CD14-positive monocyte (primary cell): Measurements from ENCODE around the gene MAD1L1. TPM values are rescaled to one million over a fixed set of nuclear protein-coding genes. Genes with fewer than 3 reads are reported as not detected.

Source experiments
- DNase-seq, 3 donors: peaks; one replicate each; pipeline ENCODE4 v3.0.0-alpha.2; 2011 to 2022
- H2AFZ ChIP-seq: 2 replicates; pipeline ENCODE4 v1.6.0; 2012; ENCODE audit warnings: mild to moderate bottlenecking, low read depth, low read length, inconsistent platforms; ENCODE audit not compliant: insufficient read depth, poor library complexity, severe bottlenecking
- H3K27ac ChIP-seq, 2 donors: 1 replicate in 1 of 2; 2 replicates in 1 of 2; pipeline ENCODE4 v1.5.1; 2012 to 2013; ENCODE audit warnings: low read length in 2 of 2, control low read depth in 1 of 2, inconsistent platforms in 1 of 2, low read depth in 1 of 2, mild to moderate bottlenecking in 1 of 2
- H3K27me3 ChIP-seq, 2 donors: one replicate each; pipeline versions ENCODE4 v1.6.0 to v1.6.1; 2011 to 2013; ENCODE audit warnings: low read length in 2 of 2; ENCODE audit not compliant: control insufficient read depth in 2 of 2, insufficient read depth in 2 of 2
- H3K36me3 ChIP-seq, 2 donors: replicated peaks in 1 of 2; 1 replicate in 1 of 2; 2 replicates in 1 of 2; pipeline versions ENCODE4 v1.5.1 to v1.6.1; 2012 to 2013; ENCODE audit warnings: low read length in 2 of 2, control low read depth in 1 of 2, inconsistent platforms in 1 of 2, mild to moderate bottlenecking in 1 of 2; ENCODE audit not compliant: insufficient read depth in 2 of 2, control insufficient read depth in 1 of 2
- H3K4me1 ChIP-seq, 2 donors: 1 replicate in 1 of 2; 2 replicates in 1 of 2; pipeline versions ENCODE4 v1.5.1 to v1.6.1; 2012 to 2013; ENCODE audit warnings: low read length in 2 of 2, control low read depth in 1 of 2, inconsistent platforms in 1 of 2, mild to moderate bottlenecking in 1 of 2, moderate library complexity in 1 of 2; ENCODE audit not compliant: insufficient read depth in 2 of 2, control insufficient read depth in 1 of 2
- H3K4me2 ChIP-seq: replicated peaks from 2 replicates; pipeline ENCODE3; 2012; ENCODE audit warnings: low read length, moderate library complexity, mild to moderate bottlenecking; ENCODE audit not compliant: poor library complexity, severe bottlenecking; ENCODE audit errors: extremely low read depth
- H3K4me3 ChIP-seq, 3 experiments: fragments of 200-600 bp in 1 of 3; sonication (generic) in 1 of 3; replicated peaks in 1 of 3; 1 replicate in 2 of 3; 2 replicates in 1 of 3; pipeline ENCODE4 v1.5.1; 2011 to 2013; ENCODE audit warnings: low read length in 3 of 3, mild to moderate bottlenecking in 3 of 3, control low read depth in 2 of 3, low read depth in 2 of 3, inconsistent platforms in 1 of 3, moderate library complexity in 1 of 3
- H3K79me2 ChIP-seq: 2 replicates; pipeline ENCODE4 v1.6.0; 2012; ENCODE audit warnings: mild to moderate bottlenecking, control low read depth, inconsistent platforms, low read length, moderate library complexity; ENCODE audit not compliant: insufficient read depth
- H3K9ac ChIP-seq: 2 replicates; pipeline ENCODE4 v1.6.0; 2017; ENCODE audit warnings: low read length, mild to moderate bottlenecking; ENCODE audit not compliant: insufficient read depth, poor library complexity, severe bottlenecking
- H3K9me3 ChIP-seq, 2 donors: replicated peaks in 1 of 2; 1 replicate in 1 of 2; 2 replicates in 1 of 2; pipeline versions ENCODE4 v1.5.1 to v1.6.1; 2012 to 2013; ENCODE audit warnings: low read length in 2 of 2, control low read depth in 1 of 2; ENCODE audit not compliant: control insufficient read depth in 1 of 2, insufficient read depth in 1 of 2
- H4K20me1 ChIP-seq: 2 replicates; pipeline ENCODE4 v1.6.0; 2012; ENCODE audit warnings: mild to moderate bottlenecking, low read length, control low read depth, moderate library complexity; ENCODE audit not compliant: insufficient read depth
- H3K27ac Mint-ChIP-seq, 7 donors: one replicate each; pipeline ENCODE4 v1.8.0; 2020; ENCODE audit warnings: mild to moderate bottlenecking in 7 of 7, mixed read lengths in 7 of 7, moderate library complexity in 6 of 7, inconsistent platforms in 2 of 7
- H3K27me3 Mint-ChIP-seq, 3 donors: one replicate each; pipeline ENCODE4 v1.8.0; 2021 to 2022; ENCODE audit warnings: low read depth in 3 of 3, mild to moderate bottlenecking in 3 of 3, mixed read lengths in 3 of 3, moderate library complexity in 3 of 3, inconsistent platforms in 1 of 3
- H3K36me3 Mint-ChIP-seq, 2 donors: one replicate each; pipeline ENCODE4 v1.8.0; 2020; ENCODE audit warnings: mixed read lengths in 2 of 2, inconsistent platforms in 1 of 2, mild to moderate bottlenecking in 1 of 2
- H3K4me1 Mint-ChIP-seq: one replicate; pipeline ENCODE4 v1.8.0; 2020; ENCODE audit warnings: mild to moderate bottlenecking, mixed read lengths
- H3K4me3 Mint-ChIP-seq, 2 donors: one replicate each; pipeline ENCODE4 v1.8.0; 2020; ENCODE audit warnings: mild to moderate bottlenecking in 2 of 2, mixed read lengths in 2 of 2, moderate library complexity in 1 of 2
- H3K9me3 Mint-ChIP-seq, 7 donors: one replicate each; pipeline ENCODE4 v1.8.0; 2020 to 2022; ENCODE audit warnings: mixed read lengths in 7 of 7, mild to moderate bottlenecking in 6 of 7, moderate library complexity in 6 of 7, inconsistent platforms in 2 of 7
- CTCF ChIP-seq: fragments of 200-600 bp; IDR thresholded peaks from one replicate; pipeline ENCODE4 v1.8.0; 2022; ENCODE audit warnings: antibody characterized with exemption, mild to moderate bottlenecking
- WGBS: methylation state at CpG from one replicate; pipeline ENCODE4 v1.1.5; 2013; ENCODE audit warnings: missing lambda C conversion rate; ENCODE audit not compliant: insufficient coverage; 5-methylcytosine and 5-hydroxymethylcytosine counted together
- intact Hi-C, 2 donors: fragments of 100-400 bp; cut with micrococcal nuclease; formaldehyde crosslinking; loops; one replicate each; pipeline versions ENCODE4 v1.15.0 to v1.15.1; 2023
- polyA plus RNA-seq, 3 donors: library from polyadenylated mRNA; depleted of rRNA in 1 of 3; unstranded in 2 of 3; stranded (reverse) in 1 of 3; fragments of 300-500 nt in 2 of 3; fragments of >200 nt in 1 of 3; fragmentation: Illumina TruSeq in 2 of 3; gene quantifications; 1 replicate in 2 of 3; 2 replicates in 1 of 3; pipeline ENCODE4 v1.2.3, GENCODE V29; 2012 to 2021

The MAD1L1 gene
- polyA plus RNA-seq, 3 donors = 22.0 to 39.4 (median 33.2) TPM

GRCh38 chr7:2005786-2006185 is 227.0 kb downstream of the MAD1L1 start:
- H3K27ac Mint-ChIP-seq = peak overlapping the region in 4 of 7 donors; percentile 3 to 62 (median 24)
- H3K9ac ChIP-seq = no peak overlapping the region

GRCh38 chr7:2004841-2005725 is 227.7 kb downstream of the MAD1L1 start:
- 99% methylated on average over 24 of the region's 29 CpGs for WGBS
- H3K4me1 ChIP-seq = no peaks in the 10 kb centered on the region
- H3K4me3 ChIP-seq = no peak overlapping the region
- H3K4me1 Mint-ChIP-seq = no peaks in the 10 kb centered on the region
- no peaks in the 10 kb centered on the region for H3K9me3 ChIP-seq
- H3K4me3 Mint-ChIP-seq = no peak overlapping the region
- H3K27me3 ChIP-seq = no peaks in the 10 kb centered on the region
- no peak overlapping the region for H3K9ac ChIP-seq
- DNase-seq = no peak
- H3K79me2 ChIP-seq = no peaks in the 10 kb centered on the region
- no peak overlapping the region for H3K27ac ChIP-seq
- H3K27ac Mint-ChIP-seq = peak overlapping the region in 3 of 7 donors; percentile 3 to 53 (median 31)
- TF ChIP-seq CTCF = no peak
- H2AFZ ChIP-seq = no peak overlapping the region
- H3K27me3 Mint-ChIP-seq = no peaks in the 10 kb centered on the region
- intact Hi-C loops = no loop called here
- no peak overlapping the region for H3K4me2 ChIP-seq
- H3K36me3 Mint-ChIP-seq = peaks cover 14 to 39% of the 10 kb centered on the region in 2 donors
- H4K20me1 ChIP-seq = no peaks in the 10 kb centered on the region
- no peaks in the 10 kb centered on the region for H3K9me3 Mint-ChIP-seq
- peaks cover 9 to 11% of the 10 kb centered on the region in 2 donors for H3K36me3 ChIP-seq

More at GRCh38 chr7:2005786-2006185, 227.0 kb downstream of the MAD1L1 start:
- no peak for TF ChIP-seq CTCF
- no peaks in the 10 kb centered on the region for H3K4me1 ChIP-seq
- no peak overlapping the region for H3K4me3 ChIP-seq
- no peaks in the 10 kb centered on the region for H3K9me3 Mint-ChIP-seq
- no peaks in the 10 kb centered on the region for H3K79me2 ChIP-seq
- H2AFZ ChIP-seq = no peak overlapping the region
- H4K20me1 ChIP-seq = no peaks in the 10 kb centered on the region
- no peaks in the 10 kb centered on the region for H3K27me3 Mint-ChIP-seq
- DNase-seq = no peak
- no peaks in the 10 kb centered on the region for H3K27me3 ChIP-seq
- no peak overlapping the region for H3K4me2 ChIP-seq
- peaks cover 9 to 34% of the 10 kb centered on the region in 2 donors for H3K36me3 Mint-ChIP-seq
- H3K4me1 Mint-ChIP-seq = no peaks in the 10 kb centered on the region
- WGBS = 96% methylated on average over 7 of the region's 10 CpGs
- intact Hi-C loops = no loop called here
- no peaks in the 10 kb centered on the region for H3K9me3 ChIP-seq
- H3K4me3 Mint-ChIP-seq = no peak overlapping the region
- H3K27ac ChIP-seq = no peak overlapping the region
- H3K36me3 ChIP-seq = peaks cover 9 to 11% of the 10 kb centered on the region in 2 donors
